ENCODE data around the gene AIDA. TPM values are rescaled to one million over a fixed set of nuclear protein-coding genes. Genes with fewer than 3 reads are reported as not detected.

The AIDA gene
- total and polyA plus RNA-seq, 8 donors = 29.7 to 63.5 (median 39.9) TPM

DNA sequence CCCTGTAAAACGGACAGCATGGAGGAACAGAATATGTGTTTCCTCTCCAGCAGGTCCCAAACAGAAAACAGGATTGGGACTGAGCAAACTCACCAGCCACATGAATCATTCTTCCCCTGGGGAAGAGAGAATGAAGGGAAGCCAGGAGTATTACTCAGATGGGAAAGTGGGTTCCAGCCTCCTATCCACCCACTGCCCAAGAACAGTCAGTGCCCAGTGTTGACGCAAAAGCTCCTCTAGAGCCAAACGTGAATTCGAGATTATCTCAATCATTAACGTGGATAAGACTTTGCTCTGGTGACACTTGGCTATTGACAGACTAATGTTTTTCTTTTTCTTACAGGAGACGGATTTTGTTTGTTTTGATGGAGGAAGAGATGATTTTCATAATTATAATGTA, 85.1 kb downstream of the AIDA start:
- no peaks in the 10 kb centered on the region for H3K9me3 ChIP-seq
- H3K27me3 ChIP-seq = no peaks in the 10 kb centered on the region
- DNase-seq = no peak
- intact Hi-C loops (cut with DNase I; ENCODE audit: low total_unique reads) = no loop called here
- TF ChIP-seq, protein P1, sequence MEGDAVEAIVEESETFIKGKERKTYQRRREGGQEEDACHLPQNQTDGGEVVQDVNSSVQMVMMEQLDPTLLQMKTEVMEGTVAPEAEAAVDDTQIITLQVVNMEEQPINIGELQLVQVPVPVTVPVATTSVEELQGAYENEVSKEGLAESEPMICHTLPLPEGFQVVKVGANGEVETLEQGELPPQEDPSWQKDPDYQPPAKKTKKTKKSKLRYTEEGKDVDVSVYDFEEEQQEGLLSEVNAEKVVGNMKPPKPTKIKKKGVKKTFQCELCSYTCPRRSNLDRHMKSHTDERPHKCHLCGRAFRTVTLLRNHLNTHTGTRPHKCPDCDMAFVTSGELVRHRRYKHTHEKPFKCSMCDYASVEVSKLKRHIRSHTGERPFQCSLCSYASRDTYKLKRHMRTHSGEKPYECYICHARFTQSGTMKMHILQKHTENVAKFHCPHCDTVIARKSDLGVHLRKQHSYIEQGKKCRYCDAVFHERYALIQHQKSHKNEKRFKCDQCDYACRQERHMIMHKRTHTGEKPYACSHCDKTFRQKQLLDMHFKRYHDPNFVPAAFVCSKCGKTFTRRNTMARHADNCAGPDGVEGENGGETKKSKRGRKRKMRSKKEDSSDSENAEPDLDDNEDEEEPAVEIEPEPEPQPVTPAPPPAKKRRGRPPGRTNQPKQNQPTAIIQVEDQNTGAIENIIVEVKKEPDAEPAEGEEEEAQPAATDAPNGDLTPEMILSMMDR (IDR thresholded peaks at IDR 0.05) = no peak
- no peak for TF ChIP-seq POLR2AphosphoS5 (IDR thresholded peaks at IDR 0.05)
- TF ChIP-seq EP300 (IDR thresholded peaks at IDR 0.05) = no peak
- TF ChIP-seq POLR2A (IDR thresholded peaks at IDR 0.05) = no peak
- H3K4me3 ChIP-seq = no peak overlapping the region
- 46 to 70% (median 62%) methylated on average over 6 of the region's 6 CpGs for WGBS, 5 donors
- H3K36me3 ChIP-seq = peaks cover 6 to 99% (median 97%) of the 10 kb centered on the region in 4 donors
- peaks cover 0 to 10% (median 4%) of the 10 kb centered on the region in 4 donors for H3K4me1 ChIP-seq
- H3K27ac ChIP-seq = no peak overlapping the region

DNA sequence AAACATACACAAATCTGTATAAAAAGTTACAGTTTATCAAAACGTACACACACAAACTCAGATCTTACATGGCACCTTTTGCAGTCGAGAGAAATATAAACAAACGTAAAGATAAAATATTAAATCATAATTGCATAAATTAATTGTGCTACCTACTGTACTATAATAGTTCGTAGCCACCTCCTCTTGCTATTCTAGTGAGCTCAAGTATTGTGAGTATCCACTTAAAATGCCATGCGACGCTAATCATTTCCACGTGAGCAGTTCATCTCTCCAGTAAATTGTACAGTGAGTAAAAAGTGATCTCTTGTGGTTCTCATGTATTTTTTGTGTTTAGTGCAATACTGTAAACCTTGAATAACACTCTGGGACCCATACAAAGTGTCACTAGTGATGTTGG, 88.1 kb downstream of the AIDA start:
- no peak overlapping the region for H3K27ac ChIP-seq
- intact Hi-C loops (cut with DNase I; ENCODE audit: low total_unique reads) = no loop called here
- WGBS, 5 donors = 77 to 90% (median 82%) methylated on average over 7 of the region's 7 CpGs
- H3K4me3 ChIP-seq = no peak overlapping the region
- peaks cover 7 to 24% (median 17%) of the 10 kb centered on the region in 4 donors for H3K4me1 ChIP-seq
- H3K27me3 ChIP-seq = no peaks in the 10 kb centered on the region
- no peaks in the 10 kb centered on the region for H3K9me3 ChIP-seq
- peaks cover 6 to 79% (median 75%) of the 10 kb centered on the region in 4 donors for H3K36me3 ChIP-seq
- TF ChIP-seq EP300 (IDR thresholded peaks at IDR 0.05) (no peak), POLR2A (IDR thresholded peaks at IDR 0.05) (no peak)
- TF ChIP-seq, protein P1 (IDR thresholded peaks at IDR 0.05) = no peak
- DNase-seq = no peak

DNA sequence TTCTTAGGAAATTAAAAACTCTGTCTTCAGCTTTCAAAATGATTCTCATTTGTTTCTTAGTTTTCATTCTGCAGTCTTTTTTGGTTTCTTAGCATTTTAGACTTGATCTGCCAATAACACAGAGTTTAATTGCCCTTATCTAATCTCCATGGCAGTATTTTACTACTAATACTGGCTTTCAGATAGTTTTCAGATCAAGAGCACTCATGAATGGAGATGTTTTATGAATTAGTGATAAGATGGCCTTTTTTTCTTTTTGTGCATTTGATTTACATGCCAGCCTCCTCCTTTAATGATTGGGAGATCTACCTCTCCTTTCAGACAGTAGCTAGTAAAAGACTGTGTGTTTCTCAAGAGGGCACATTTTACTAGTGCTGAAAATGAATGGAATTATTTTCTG, 88.8 kb downstream of the AIDA start:
- DNase-seq = no peak
- Histone ChIP-seq H3K9me3 (no peaks in the 10 kb centered on the region), H3K27me3 (no peaks in the 10 kb centered on the region), H3K36me3 (peaks cover 6 to 71% (median 67%) of the 10 kb centered on the region in 4 donors), H3K27ac (no peak overlapping the region), H3K4me1 (peaks cover 11 to 31% (median 23%) of the 10 kb centered on the region in 4 donors), H3K4me3 (no peak overlapping the region)
- intact Hi-C loops (cut with DNase I; ENCODE audit: low total_unique reads) = no loop called here
- TF ChIP-seq POLR2A (IDR thresholded peaks at IDR 0.05) = no peak
- TF ChIP-seq, protein P1 (IDR thresholded peaks at IDR 0.05) = no peak
- no peak for TF ChIP-seq POLR2AphosphoS5 (IDR thresholded peaks at IDR 0.05)
- no peak for TF ChIP-seq EP300 (IDR thresholded peaks at IDR 0.05)

DNA sequence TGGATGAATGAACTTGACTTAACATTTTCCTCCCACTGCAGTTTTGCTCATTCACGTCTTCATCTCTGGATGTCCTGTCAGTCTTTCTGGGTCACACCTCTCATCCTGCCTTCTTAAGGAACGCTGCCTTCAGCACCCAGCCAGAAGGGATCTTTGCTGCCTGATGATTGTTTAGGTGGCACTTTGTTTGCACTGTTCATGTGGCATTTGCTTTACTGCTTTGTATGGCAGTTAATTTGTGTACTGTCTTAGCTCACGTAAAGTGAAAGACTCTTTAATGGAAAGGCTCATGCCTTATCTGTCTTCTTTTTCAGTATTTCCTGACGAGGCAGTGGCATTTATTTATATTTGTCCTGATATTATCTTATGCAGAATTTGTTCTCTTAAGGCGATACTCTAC, 89.5 kb downstream of the AIDA start:
- intact Hi-C loops (cut with DNase I; ENCODE audit: low total_unique reads) = no loop called here

More for the DNA sequence above, 89.5 kb downstream of the AIDA start:
- peaks cover 0 to 64% (median 61%) of the 10 kb centered on the region in 4 donors for H3K36me3 ChIP-seq
- TF ChIP-seq EP300 (IDR thresholded peaks at IDR 0.05) (no peak), POLR2AphosphoS5 (IDR thresholded peaks at IDR 0.05) (peak in 1 of 3 donors; percentile 24), POLR2A (IDR thresholded peaks at IDR 0.05) (no peak)
- TF ChIP-seq, protein P1 (IDR thresholded peaks at IDR 0.05) = no peak
- WGBS, 5 donors = 30 to 63% (median 41%) methylated on average over 5 of the region's 5 CpGs
- H3K9me3 ChIP-seq = no peaks in the 10 kb centered on the region
- H3K27me3 ChIP-seq = no peaks in the 10 kb centered on the region
- peak overlapping the region in 1 of 5 donors; percentile 61 for H3K27ac ChIP-seq
- DNase-seq = no peak
- H3K4me3 ChIP-seq = no peak overlapping the region
- H3K4me1 ChIP-seq = peaks cover 11 to 31% (median 23%) of the 10 kb centered on the region in 4 donors
